Small intestine (tissue), 7 donors: ENCODE data around the gene WBP2. TPM values are rescaled to one million over a fixed set of nuclear protein-coding genes. Genes with fewer than 3 reads are reported as not detected.
"Not testable (repeated sequence)": the region's sequence is repeated elsewhere in the genome, so short reads cannot be mapped to it uniquely, and the experiment has no call there.

Experiments used
- DNase-seq, 2 donors: peaks; one replicate each; pipeline versions ENCODE4 v3.0.0 to v3.0.0-alpha.2; 2013
- FAIRE-seq: peaks from 2 replicates; lab custom pipeline; 2012; peaks lifted over from hg19 to GRCh38; lab: Jason Lieb, UNC
- H3K27ac ChIP-seq, 3 donors: one replicate each; pipeline ENCODE4 v1.5.1; 2013; ENCODE audit warnings: low read length in 2 of 3, mild to moderate bottlenecking in 2 of 3, control low read depth in 1 of 3, inconsistent platforms in 1 of 3, low read depth in 1 of 3, moderate library complexity in 1 of 3
- H3K27me3 ChIP-seq, 3 donors: one replicate each; pipeline ENCODE4 v1.6.1; 2013; ENCODE audit warnings: low read length in 3 of 3, inconsistent platforms in 1 of 3; ENCODE audit not compliant: control insufficient read depth in 3 of 3, insufficient read depth in 3 of 3
- H3K36me3 ChIP-seq, 3 donors: one replicate each; pipeline ENCODE4 v1.6.1; 2013; ENCODE audit warnings: low read length in 3 of 3, inconsistent platforms in 1 of 3, low read depth in 1 of 3, mild to moderate bottlenecking in 1 of 3, moderate library complexity in 1 of 3; ENCODE audit not compliant: control insufficient read depth in 3 of 3, insufficient read depth in 2 of 3
- H3K4me1 ChIP-seq, 3 donors: one replicate each; pipeline ENCODE4 v1.6.1; 2013; ENCODE audit warnings: low read length in 2 of 3, inconsistent platforms in 1 of 3, low read depth in 1 of 3, mild to moderate bottlenecking in 1 of 3, moderate library complexity in 1 of 3; ENCODE audit not compliant: control insufficient read depth in 3 of 3, insufficient read depth in 2 of 3
- H3K4me3 ChIP-seq, 3 donors: one replicate each; pipeline ENCODE4 v1.5.1; 2013; ENCODE audit warnings: low read length in 3 of 3, control low read depth in 1 of 3, inconsistent platforms in 1 of 3, low read depth in 1 of 3, mild to moderate bottlenecking in 1 of 3, moderate library complexity in 1 of 3
- H3K9me3 ChIP-seq, 2 donors: one replicate each; pipeline ENCODE4 v1.6.1; 2013; ENCODE audit warnings: low read depth in 1 of 2, low read length in 1 of 2; ENCODE audit not compliant: control insufficient read depth in 2 of 2, insufficient read depth in 1 of 2
- WGBS, 3 donors: extraction: QIAGEN DNeasy Blood & Tissue Kit; methylation state at CpG; one replicate each; pipeline ENCODE4 v1.1.7; 2013; 5-methylcytosine and 5-hydroxymethylcytosine counted together
- polyA plus RNA-seq, 4 donors: library from polyadenylated mRNA; stranded (reverse) in 3 of 4; unstranded in 1 of 4; fragments of 200-250 nt in 3 of 4; fragments of 120-200 nt in 1 of 4; gene quantifications; one replicate each; pipeline versions ENCODE4 v1.2.1 to v1.2.3, GENCODE V29; 2013
- donor health status: healthy with polysubstance abuse.
- donor health status: control.
- donor health status: control.
- donor health status: Bipolar disorder and iron deficiency.
- donor health status: healthy.

The WBP2 gene
- polyA plus RNA-seq, 4 donors: 68.4 to 121 (median 99.8) TPM

GRCh38 chr17:75864448-75864871 lies 9.3 kb upstream of the WBP2 start:
- FAIRE-seq: no peak
- H3K36me3 ChIP-seq: no peaks in the 10 kb centered on the region
- H3K4me1 ChIP-seq: peaks cover 0 to 7% (median 3%) of the 10 kb centered on the region in 3 donors
- no peak overlapping the region for H3K4me3 ChIP-seq
- 34 to 66% (median 57%) methylated on average over 8 of the region's 8 CpGs for WGBS, 3 donors
- peak; percentile 24 to 62 for DNase-seq
- H3K9me3 ChIP-seq: no peaks in the 10 kb centered on the region
- H3K27me3 ChIP-seq: no peaks in the 10 kb centered on the region
- H3K27ac ChIP-seq: peak overlapping the region; percentile 57 to 83 (median 70)

GRCh38 chr17:75861927-75862317 lies 6.8 kb upstream of the WBP2 start:
- no peak overlapping the region for H3K4me3 ChIP-seq
- peak overlapping the region in 1 of 3 donors; percentile 66 for H3K27ac ChIP-seq
- FAIRE-seq (no peak), DNase-seq (no peak)
- H3K27me3 ChIP-seq: no peaks in the 10 kb centered on the region
- H3K4me1 ChIP-seq: peaks cover 0 to 5% (median 3%) of the 10 kb centered on the region in 3 donors
- H3K9me3 ChIP-seq: no peaks in the 10 kb centered on the region
- 81 to 90% (median 81%) methylated on average over 9 of the region's 9 CpGs for WGBS, 3 donors
- no peaks in the 10 kb centered on the region for H3K36me3 ChIP-seq

- 78 to 88% (median 85%) methylated on average over 10 of the region's 10 CpGs for WGBS, 3 donors
- not testable (repeated sequence) for DNase-seq
Observed at GRCh38 chr17:75859358-75859757, 4.2 kb upstream of the WBP2 start.

GRCh38 chr17:75856062-75856756 lies 1.1 kb upstream of the WBP2 start:
- no peaks in the 10 kb centered on the region for H3K27me3 ChIP-seq
- peak overlapping the region; percentile 63 to 95 (median 91) for H3K4me3 ChIP-seq
- FAIRE-seq (no peak), DNase-seq (no peak)
- H3K4me1 ChIP-seq: peaks cover 0 to 14% (median 6%) of the 10 kb centered on the region in 3 donors
- peak overlapping the region; percentile 93 to 97 (median 96) for H3K27ac ChIP-seq
- 1 to 2% (median 1%) methylated on average over 24 of the region's 24 CpGs for WGBS, 3 donors
- H3K36me3 ChIP-seq: peaks cover 0 to 11% (median 2%) of the 10 kb centered on the region in 3 donors
- no peaks in the 10 kb centered on the region for H3K9me3 ChIP-seq

More at GRCh38 chr17:75859358-75859757, 4.2 kb upstream of the WBP2 start:
- H3K36me3 ChIP-seq, FAIRE-seq, H3K27me3 ChIP-seq, H3K4me3 ChIP-seq, H3K9me3 ChIP-seq: not testable (repeated sequence)
- Histone ChIP-seq H3K4me1 (peaks cover 0 to 13% (median 4%) of the 10 kb centered on the region in 3 donors), H3K27ac (peak overlapping the region in 1 of 3 donors; percentile 87)

- 0 to 1% (median 0%) methylated on average over 19 of the region's 19 CpGs for WGBS, 3 donors
- peaks cover 0 to 14% (median 6%) of the 10 kb centered on the region in 3 donors for H3K4me1 ChIP-seq
- peak overlapping the region; percentile 65 to 91 (median 72) for H3K4me3 ChIP-seq
- peaks cover 3 to 24% (median 5%) of the 10 kb centered on the region in 3 donors for H3K36me3 ChIP-seq
- no peaks in the 10 kb centered on the region for H3K9me3 ChIP-seq
- peak overlapping the region; percentile 70 to 86 (median 79) for H3K27ac ChIP-seq
- H3K27me3 ChIP-seq: no peaks in the 10 kb centered on the region
- DNase-seq (no peak), FAIRE-seq (no peak)
Observed at GRCh38 chr17:75854881-75855309, 240 bp downstream of the WBP2 start.

- H3K36me3 ChIP-seq: peaks cover 5 to 31% (median 8%) of the 10 kb centered on the region in 3 donors
- 19 to 34% (median 22%) methylated on average over 7 of the region's 7 CpGs for WGBS, 3 donors
- H3K4me3 ChIP-seq: peak overlapping the region; percentile 65 to 91 (median 72)
- H3K27ac ChIP-seq: peak overlapping the region; percentile 27 to 86 (median 70)
- H3K27me3 ChIP-seq: no peaks in the 10 kb centered on the region
- peaks cover 0 to 14% (median 6%) of the 10 kb centered on the region in 3 donors for H3K4me1 ChIP-seq
- H3K9me3 ChIP-seq: no peaks in the 10 kb centered on the region
- DNase-seq: peak; percentile 37 to 60
- no peak for FAIRE-seq
Observed at GRCh38 chr17:75854101-75854748, 910 bp downstream of the WBP2 start.

GRCh38 chr17:75853433-75853832 lies 1.7 kb downstream of the WBP2 start:
- no peak overlapping the region for H3K27ac ChIP-seq
- H3K36me3 ChIP-seq: peaks cover 5 to 39% (median 11%) of the 10 kb centered on the region in 3 donors
- no peaks in the 10 kb centered on the region for H3K27me3 ChIP-seq
- no peak for FAIRE-seq
- DNase-seq: no peak
- H3K4me1 ChIP-seq: peaks cover 0 to 18% (median 6%) of the 10 kb centered on the region in 3 donors
- no peaks in the 10 kb centered on the region for H3K9me3 ChIP-seq
- 79 to 84% (median 82%) methylated on average over 7 of the region's 7 CpGs for WGBS, 3 donors
- H3K4me3 ChIP-seq: no peak overlapping the region

GRCh38 chr17:75851693-75851991 lies 3.5 kb downstream of the WBP2 start:
- FAIRE-seq, H3K9me3 ChIP-seq, H3K4me3 ChIP-seq, DNase-seq, H3K27me3 ChIP-seq, H3K27ac ChIP-seq: not testable (repeated sequence)
- peaks cover 0 to 34% (median 6%) of the 10 kb centered on the region in 3 donors for H3K4me1 ChIP-seq
- peaks cover 16 to 57% (median 17%) of the 10 kb centered on the region in 3 donors for H3K36me3 ChIP-seq
- 88 to 96% (median 94%) methylated on average over 15 of the region's 15 CpGs for WGBS, 3 donors
